GM19240 (cell line): ENCODE data around the gene ARAP3.

Experiments
- DNase-seq: peaks from one replicate; pipeline ENCODE4 v3.0.0; 2011; ENCODE audit warnings: low spot score; ENCODE audit not compliant: insufficient read length

The ARAP3 gene

GRCh38 chr5:141672841-141673813, 8.9 kb downstream of the ARAP3 start:
- no peak for DNase-seq

GRCh38 chr5:141672071-141672840, 9.8 kb downstream of the ARAP3 start:
- no peak for DNase-seq

GRCh38 chr5:141669520-141669919, 12.5 kb downstream of the ARAP3 start:
- DNase-seq = no peak

GRCh38 chr5:141668601-141669265, 13.3 kb downstream of the ARAP3 start:
- no peak for DNase-seq

GRCh38 chr5:141665995-141666940, 15.8 kb downstream of the ARAP3 start:
- no peak for DNase-seq

- peak; percentile 84 for DNase-seq
Measured at GRCh38 chr5:141664733-141665461, 17.1 kb downstream of the ARAP3 start.

GRCh38 chr5:141663506-141663905, 18.5 kb downstream of the ARAP3 start:
- no peak for DNase-seq

GRCh38 chr5:141662028-141662427, 20.0 kb downstream of the ARAP3 start:
- no peak for DNase-seq

GRCh38 chr5:141657937-141658545, 24.0 kb downstream of the ARAP3 start:
- no peak for DNase-seq

- DNase-seq = no peak
Measured at GRCh38 chr5:141657404-141657803, 24.6 kb downstream of the ARAP3 start.

GRCh38 chr5:141656396-141656795, 25.6 kb downstream of the ARAP3 start:
- no peak for DNase-seq

GRCh38 chr5:141655020-141655419, 27.0 kb downstream of the ARAP3 start:
- DNase-seq = no peak

- no peak for DNase-seq
Measured at GRCh38 chr5:141654298-141654697, 27.7 kb downstream of the ARAP3 start.

- no peak for DNase-seq
Measured at GRCh38 chr5:141651728-141652105, 30.3 kb downstream of the ARAP3 start.

GRCh38 chr5:141650851-141651727, 30.9 kb downstream of the ARAP3 start, which contains the start of gene FCHSD1:
Gene FCHSD1, minus strand, starts transcription at chr5:141651418. Its CDS starts 50 bp downstream, at chr5:141651368.
- DNase-seq = peak; percentile 97

GRCh38 chr5:141649972-141650371, 32.1 kb downstream of the ARAP3 start:
- DNase-seq = no peak

- no peak for DNase-seq
Measured at GRCh38 chr5:141649056-141649688, 32.9 kb downstream of the ARAP3 start.

- DNase-seq = no peak
Measured at GRCh38 chr5:141647851-141648250, 34.2 kb downstream of the ARAP3 start.
